GM12878 (cell line): ENCODE results near the gene PRX. TPM values are rescaled to one million over a fixed set of nuclear protein-coding genes. Genes with fewer than 3 reads are reported as not detected.

Experiments used
- ATAC-seq: fragments of 200-7000 bp; cut with Tn5 transposase; 3 replicates; pipeline ENCODE4 v1.9.1; 2020; ENCODE audit warnings: mild to moderate bottlenecking, moderate library complexity
- BruUV-seq: library from RNA; stranded (reverse); fragments of 400-500 nt; replicated peaks from 2 replicates; lab custom pipeline; 2021; lab: Mats Ljungman, UMichigan
- CTCF ChIA-PET: fragments of 300-600 bp; sonication (Branson Sonifier 250); formaldehyde crosslinking; extraction: SDS; loops from one replicate; lab custom pipeline; 2021; ENCODE audit warnings: inconsistent platforms; lab: Yijun Ruan, JAX
- POLR2A ChIA-PET: fragments of 350-600 bp; formaldehyde crosslinking; extraction: SDS; loops from one replicate; lab custom pipeline; 2021; ENCODE audit warnings: inconsistent platforms; lab: Charles Lee
- RAD21 ChIA-PET: fragments of 300-600 bp; sonication (Branson Sonifier 250); formaldehyde crosslinking; loops from one replicate; lab custom pipeline; 2023; ENCODE audit warnings: antibody characterized with exemption; ENCODE audit not compliant: unreplicated experiment; lab: Charles Lee
- SMC1A ChIA-PET: fragments of 300-600 bp; sonication (Branson Sonifier 250); formaldehyde crosslinking; loops from one replicate; lab custom pipeline; 2023; ENCODE audit not compliant: unreplicated experiment, uncharacterized antibody; lab: Charles Lee
- DNase-seq: peaks from one replicate; pipeline ENCODE4 v3.0.0-alpha.2; 2011; ENCODE audit warnings: low read depth, low spot score
- FAIRE-seq: peaks from 3 replicates; lab custom pipeline; 2011; peaks lifted over from hg19 to GRCh38; lab: Jason Lieb, UNC
- H2AFZ ChIP-seq: 2 replicates; pipeline ENCODE4 v1.6.0; 2011; ENCODE audit warnings: low read depth, low read length, control low read depth; ENCODE audit not compliant: control insufficient read depth
- H3K27ac ChIP-seq: 2 replicates; pipeline ENCODE4 v1.5.1; 2011; ENCODE audit warnings: control low read depth; ENCODE audit not compliant: control insufficient read depth, insufficient read depth
- H3K27me3 ChIP-seq, 2 experiments: replicated peaks in 1 of 2; 2 replicates each; pipeline versions ENCODE4 v1.6.0 to v1.6.1; 2011; ENCODE audit warnings: low read length in 1 of 2; ENCODE audit not compliant: control insufficient read depth in 2 of 2, insufficient read depth in 2 of 2
- H3K36me3 ChIP-seq, 2 experiments: 2 replicates each; pipeline ENCODE4 v1.5.1; 2011; ENCODE audit warnings: low read length in 1 of 2; ENCODE audit not compliant: control insufficient read depth in 2 of 2, insufficient read depth in 2 of 2
- H3K4me1 ChIP-seq: 2 replicates; pipeline ENCODE4 v1.6.1; 2011; ENCODE audit warnings: mild to moderate bottlenecking, low read length, moderate library complexity, mixed read lengths; ENCODE audit not compliant: control insufficient read depth, insufficient read depth
- H3K4me2 ChIP-seq: 2 replicates; pipeline ENCODE4 v1.6.0; 2011; ENCODE audit warnings: control low read depth; ENCODE audit not compliant: control insufficient read depth, insufficient read depth
- H3K4me3 ChIP-seq: fragments of 200-600 bp; sonication (generic); 2 replicates; pipeline ENCODE4 v1.5.1; 2016
- H3K79me2 ChIP-seq: 2 replicates; pipeline ENCODE4 v1.6.0; 2011; ENCODE audit warnings: low read length; ENCODE audit not compliant: control insufficient read depth, insufficient read depth
- H3K9ac ChIP-seq: 2 replicates; pipeline ENCODE4 v1.8.0; 2011; ENCODE audit warnings: low read length, control low read depth, mixed read lengths; ENCODE audit not compliant: control insufficient read depth, insufficient read depth
- H3K9me3 ChIP-seq: replicated peaks from 3 replicates; pipeline ENCODE4 v1.5.1; 2011; ENCODE audit warnings: mild to moderate bottlenecking, low read length; ENCODE audit not compliant: control insufficient read depth, insufficient read depth
- H4K20me1 ChIP-seq: 2 replicates; pipeline ENCODE4 v1.6.0; 2011; ENCODE audit not compliant: control insufficient read depth, insufficient read depth
- BRCA1 ChIP-seq: IDR thresholded peaks from 2 replicates; pipeline ENCODE4 v1.6.1; 2011; ENCODE audit warnings: low read depth, low read length, improper control_type of control experiment
- CBFB ChIP-seq: IDR thresholded peaks from 2 replicates; pipeline ENCODE4 v1.6.1; 2016; ENCODE audit warnings: antibody characterized with exemption, low read depth
- CHD2 ChIP-seq: IDR thresholded peaks from 2 replicates; pipeline ENCODE4 v1.6.1; 2011; ENCODE audit warnings: low read depth, low read length, improper control_type of control experiment, borderline replicate concordance
- HDGF ChIP-seq: fragments of 450-650 bp; IDR thresholded peaks from 2 replicates; pipeline ENCODE4 v1.6.1; 2016; ENCODE audit warnings: antibody characterized with exemption
- IRF3 ChIP-seq: fragments of 450-650 bp; IDR thresholded peaks from 2 replicates; pipeline ENCODE4 v1.6.1; 2014; ENCODE audit warnings: mild to moderate bottlenecking
- MTA2 ChIP-seq: fragments of 450-650 bp; IDR thresholded peaks from 2 replicates; pipeline ENCODE4 v1.6.1; 2016; ENCODE audit warnings: low read depth, mild to moderate bottlenecking, moderate library complexity
- SP1 ChIP-seq: IDR thresholded peaks from one replicate; pipeline ENCODE4 v1.6.1; 2011; ENCODE audit warnings: low read depth, low read length
- SUZ12 ChIP-seq: fragments of 200-600 bp; sonication (generic); IDR thresholded peaks from one replicate; pipeline ENCODE4 v1.6.1; 2018; ENCODE audit warnings: antibody characterized with exemption, mild to moderate bottlenecking; ENCODE audit not compliant: unreplicated experiment
- TCF3 ChIP-seq: IDR thresholded peaks from 2 replicates; pipeline ENCODE4 v1.6.1; 2012; ENCODE audit warnings: low read depth, mild to moderate bottlenecking, low read length, borderline replicate concordance; ENCODE audit not compliant: insufficient read depth
- ZNF217 ChIP-seq: fragments of 450-650 bp; IDR thresholded peaks from 2 replicates; pipeline ENCODE4 v1.6.1; 2017; ENCODE audit warnings: antibody characterized with exemption, mild to moderate bottlenecking
- ZNF24 ChIP-seq: fragments of 450-650 bp; IDR thresholded peaks from 2 replicates; pipeline ENCODE4 v1.6.1; 2017; ENCODE audit warnings: antibody characterized with exemption, mild to moderate bottlenecking
- ZNF384 ChIP-seq: IDR thresholded peaks from 2 replicates; pipeline ENCODE4 v1.6.1; 2012; ENCODE audit warnings: low read depth, mild to moderate bottlenecking, low read length, improper control_type of control experiment, borderline replicate concordance
- ZSCAN29 ChIP-seq: fragments of 450-650 bp; IDR thresholded peaks from 2 replicates; pipeline ENCODE4 v1.6.1; 2017; ENCODE audit warnings: mild to moderate bottlenecking, moderate library complexity
- whole genome bisulfite sequencing: methylation state at CpG from one replicate; pipeline ENCODE4 v1.1.6; 2016; ENCODE audit warnings: low lambda C conversion rate; ENCODE audit not compliant: insufficient replicate concordance, insufficient coverage; ENCODE audit errors: missing lambda C conversion rate; 5-methylcytosine and 5-hydroxymethylcytosine counted together
- in situ Hi-C: fragments of 300-500 bp; cut with MboI; formaldehyde crosslinking; loops from 9 replicates; pipeline ENCODE4 v1.14.3; 2018; ENCODE audit warnings: mixed read lengths
- intact Hi-C: fragments of 100-400 bp; cut with micrococcal nuclease; formaldehyde crosslinking; loops from one replicate; pipeline ENCODE4 v1.14.2; 2022; ENCODE audit not compliant: unreplicated experiment
- polyA plus RNA-seq, 11 experiments: library from polyadenylated mRNA; depleted of rRNA in 4 of 11; unstranded in 6 of 11; stranded (reverse) in 5 of 11; fragments of >200 nt; fragmentation: Nextera tagmentation in 4 of 11; fragmentation: Illumina TruSeq in 1 of 11; extraction: Ambion mirVana in 4 of 11; extraction: Trizol in 1 of 11; gene quantifications; 1 replicate in 1 of 11; 2 replicates in 10 of 11; pipeline versions ENCODE4 v1.2.1 to v1.2.3, GENCODE V29; 2011 to 2016; ENCODE audit warnings: inconsistent platforms in 2 of 11, missing spikeins in 2 of 11, low read depth in 1 of 11
- total RNA-seq, 4 experiments: library from RNA; depleted of rRNA in 3 of 4; stranded (reverse); fragments of >200 nt in 3 of 4; fragmentation: Illumina TruSeq in 1 of 4; extraction: Trizol in 1 of 4; gene quantifications; 2 replicates each; pipeline versions ENCODE4 v1.2.1 to v1.2.3, GENCODE V29; 2013 to 2021
- TF ChIP-seq, protein P1 (sequence below): fragments of 450-650 bp; IDR thresholded peaks from 2 replicates; pipeline ENCODE4 v1.6.1; 2017; ENCODE audit warnings: borderline replicate concordance
- TF ChIP-seq, protein P2 (sequence below): fragments of 450-650 bp; IDR thresholded peaks from 2 replicates; pipeline ENCODE4 v1.6.1; 2017; ENCODE audit warnings: mild to moderate bottlenecking, low read depth, inconsistent platforms; ENCODE audit not compliant: poor library complexity, severe bottlenecking

PRX gene
- total and polyA plus RNA-seq, 10 of the 15 experiments (the other 5 are each of a cell fraction or from before 2014, with no cell fraction given) = 0.02 to 1.4 (median 0.54) TPM; not detected in 1

- TF ChIP-seq BRCA1 = no peak
- TF ChIP-seq ZNF24 = no peak
Measured at GRCh38 chr19:40394816-40395210, 18.4 kb downstream of the PRX start (continued).

- Histone ChIP-seq H3K27me3 (no peaks in the 10 kb centered on the region), H3K4me2 (no peak overlapping the region), H2AFZ (no peak overlapping the region), H3K36me3 (no peaks in the 10 kb centered on the region), H3K9ac (no peak overlapping the region), H3K79me2 (no peaks in the 10 kb centered on the region), H4K20me1 (no peaks in the 10 kb centered on the region), H3K4me3 (no peak overlapping the region), H3K27ac (no peak overlapping the region), H3K4me1 (peaks cover 5% of the 10 kb centered on the region), H3K9me3 (no peaks in the 10 kb centered on the region)
- CTCF ChIA-PET = no interaction called here
- no peak for FAIRE-seq
- RAD21 ChIA-PET = no interaction called here
- in situ Hi-C loops = no loop called here
- no TSS peak for BruUV-seq
- DNase-seq = no peak
- POLR2A ChIA-PET = no interaction called here
- WGBS = 61% methylated on average over 36 of the region's 41 CpGs
- SMC1A ChIA-PET = no interaction called here
- ATAC-seq = no peak
- intact Hi-C loops = no loop called here
- TF ChIP-seq SUZ12 (no peak), BRCA1 (no peak), ZSCAN29 (no peak), CBFB (no peak), ZNF217 (no peak), CHD2 (no peak), ZNF384 (no peak), TCF3 (no peak), IRF3 (no peak), MTA2 (no peak), SP1 (no peak), HDGF (no peak)
- TF ChIP-seq, protein P1, sequence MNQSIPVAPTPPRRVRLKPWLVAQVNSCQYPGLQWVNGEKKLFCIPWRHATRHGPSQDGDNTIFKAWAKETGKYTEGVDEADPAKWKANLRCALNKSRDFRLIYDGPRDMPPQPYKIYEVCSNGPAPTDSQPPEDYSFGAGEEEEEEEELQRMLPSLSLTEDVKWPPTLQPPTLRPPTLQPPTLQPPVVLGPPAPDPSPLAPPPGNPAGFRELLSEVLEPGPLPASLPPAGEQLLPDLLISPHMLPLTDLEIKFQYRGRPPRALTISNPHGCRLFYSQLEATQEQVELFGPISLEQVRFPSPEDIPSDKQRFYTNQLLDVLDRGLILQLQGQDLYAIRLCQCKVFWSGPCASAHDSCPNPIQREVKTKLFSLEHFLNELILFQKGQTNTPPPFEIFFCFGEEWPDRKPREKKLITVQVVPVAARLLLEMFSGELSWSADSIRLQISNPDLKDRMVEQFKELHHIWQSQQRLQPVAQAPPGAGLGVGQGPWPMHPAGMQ = no peak
- TF ChIP-seq, protein P2, sequence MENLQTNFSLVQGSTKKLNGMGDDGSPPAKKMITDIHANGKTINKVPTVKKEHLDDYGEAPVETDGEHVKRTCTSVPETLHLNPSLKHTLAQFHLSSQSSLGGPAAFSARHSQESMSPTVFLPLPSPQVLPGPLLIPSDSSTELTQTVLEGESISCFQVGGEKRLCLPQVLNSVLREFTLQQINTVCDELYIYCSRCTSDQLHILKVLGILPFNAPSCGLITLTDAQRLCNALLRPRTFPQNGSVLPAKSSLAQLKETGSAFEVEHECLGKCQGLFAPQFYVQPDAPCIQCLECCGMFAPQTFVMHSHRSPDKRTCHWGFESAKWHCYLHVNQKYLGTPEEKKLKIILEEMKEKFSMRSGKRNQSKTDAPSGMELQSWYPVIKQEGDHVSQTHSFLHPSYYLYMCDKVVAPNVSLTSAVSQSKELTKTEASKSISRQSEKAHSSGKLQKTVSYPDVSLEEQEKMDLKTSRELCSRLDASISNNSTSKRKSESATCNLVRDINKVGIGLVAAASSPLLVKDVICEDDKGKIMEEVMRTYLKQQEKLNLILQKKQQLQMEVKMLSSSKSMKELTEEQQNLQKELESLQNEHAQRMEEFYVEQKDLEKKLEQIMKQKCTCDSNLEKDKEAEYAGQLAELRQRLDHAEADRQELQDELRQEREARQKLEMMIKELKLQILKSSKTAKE = no peak
Measured at GRCh38 chr19:40393894-40394815, 19.0 kb downstream of the PRX start.
